Activated effector memory CD4-positive, alpha-beta T cell treated with Interleukin-2 at 50 U/mL for 16 hours (primary cell): Measurements from ENCODE around the gene RRP8.

Source experiments
- DNase-seq: peaks from one replicate; pipeline ENCODE4 v3.0.0-alpha.2; 2020

Gene RRP8

GRCh38 chr11:6599449-6599848, 4.0 kb downstream of the RRP8 start:
- no peak for DNase-seq

DNA sequence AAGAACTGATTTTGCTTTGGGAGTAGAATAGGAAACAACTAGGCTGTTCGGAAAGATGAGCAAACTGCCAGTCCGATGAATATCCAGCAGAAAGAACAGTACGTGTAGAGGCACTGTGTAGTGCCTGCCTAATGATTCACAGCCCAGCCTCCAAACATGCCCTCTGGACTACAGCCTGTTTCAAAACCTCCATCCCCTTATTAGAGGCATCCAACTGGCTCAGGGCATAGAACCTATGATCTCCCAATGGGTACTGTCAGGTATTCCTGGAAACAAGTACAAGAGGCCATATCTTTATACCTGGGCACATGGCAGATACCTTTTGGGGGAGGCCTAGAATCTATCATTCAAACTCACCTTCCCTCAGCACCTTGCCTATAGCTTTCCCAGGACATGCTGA, 4.9 kb downstream of the RRP8 start:
- DNase-seq, result no peak

DNA sequence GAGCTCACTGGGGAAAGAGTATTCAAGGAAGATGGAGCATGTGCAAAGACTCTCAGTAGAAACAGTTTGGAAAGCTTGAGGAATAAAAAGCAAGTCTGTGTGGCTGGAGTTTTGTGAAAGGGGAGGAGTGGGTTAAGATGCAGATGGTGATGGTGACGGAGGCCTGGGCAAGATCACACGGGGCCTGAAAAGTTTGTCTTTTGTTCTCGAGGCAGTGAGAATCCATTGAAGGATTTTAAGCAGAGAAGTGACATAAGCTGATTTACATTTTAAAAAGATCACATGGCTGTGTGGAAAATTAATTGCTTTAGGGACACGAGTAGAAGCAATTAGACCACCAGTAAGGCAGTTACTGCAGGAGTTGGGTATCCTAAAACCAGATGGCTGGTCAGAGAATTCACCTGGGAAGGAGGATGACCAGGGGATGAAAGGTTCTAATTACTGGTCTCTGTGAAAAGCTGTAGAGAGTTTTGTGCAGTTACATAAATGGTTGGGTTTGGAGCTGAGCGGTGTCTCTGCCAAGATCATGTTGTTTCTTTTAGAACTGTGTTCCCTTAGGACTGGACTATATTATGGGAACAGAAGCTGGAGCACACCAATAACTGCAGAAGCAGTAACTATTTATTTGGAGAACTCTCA, 7.1 kb downstream of the RRP8 start:
- DNase-seq, result no peak

- DNase-seq, result no peak
Measured at GRCh38 chr11:6594142-6594768, 9.2 kb downstream of the RRP8 start.

DNA sequence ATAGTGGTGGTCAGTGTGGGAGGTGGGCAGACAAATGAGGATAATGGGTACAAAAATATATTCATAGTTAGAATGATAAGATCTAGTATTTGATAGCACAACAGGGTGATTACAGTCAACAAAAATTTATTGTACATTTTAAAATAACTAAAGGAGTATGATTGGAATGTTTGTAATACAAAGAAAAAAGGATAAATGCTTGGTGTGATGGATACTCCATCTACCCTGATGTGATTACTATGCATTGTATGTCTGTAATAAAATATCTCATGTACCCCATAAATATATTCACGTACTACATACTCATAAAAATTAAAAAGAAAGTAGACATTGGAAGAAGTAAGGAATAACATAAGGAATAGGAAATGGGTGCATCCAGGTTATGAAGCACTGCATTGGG, 15.4 kb downstream of the RRP8 start:
- no peak for DNase-seq

- DNase-seq, result no peak
Measured at GRCh38 chr11:6587360-6587953, 16.0 kb downstream of the RRP8 start.

GRCh38 chr11:6586434-6587359, 16.7 kb downstream of the RRP8 start:
- DNase-seq, result no peak

DNA sequence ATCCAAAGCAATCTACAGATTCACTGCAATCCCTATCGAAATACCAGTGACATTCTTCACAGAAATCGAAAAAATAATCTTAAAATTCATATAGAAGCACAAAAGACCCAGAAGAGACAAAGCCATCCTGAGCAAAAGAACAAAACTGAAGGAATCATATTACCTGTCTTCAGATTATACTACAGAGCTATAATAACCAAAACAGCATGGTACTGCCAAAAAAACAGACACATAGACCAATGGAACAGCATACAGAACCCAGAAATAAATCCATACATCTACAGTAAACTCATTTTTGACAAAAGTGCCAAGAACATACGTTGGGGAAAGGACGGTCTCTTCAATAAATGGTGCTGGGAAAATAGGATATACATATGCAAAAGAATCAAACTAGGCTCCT, 18.9 kb downstream of the RRP8 start:
- no peak for DNase-seq

- DNase-seq, result no peak
Measured at GRCh38 chr11:6583584-6583983, 19.8 kb downstream of the RRP8 start.

DNA sequence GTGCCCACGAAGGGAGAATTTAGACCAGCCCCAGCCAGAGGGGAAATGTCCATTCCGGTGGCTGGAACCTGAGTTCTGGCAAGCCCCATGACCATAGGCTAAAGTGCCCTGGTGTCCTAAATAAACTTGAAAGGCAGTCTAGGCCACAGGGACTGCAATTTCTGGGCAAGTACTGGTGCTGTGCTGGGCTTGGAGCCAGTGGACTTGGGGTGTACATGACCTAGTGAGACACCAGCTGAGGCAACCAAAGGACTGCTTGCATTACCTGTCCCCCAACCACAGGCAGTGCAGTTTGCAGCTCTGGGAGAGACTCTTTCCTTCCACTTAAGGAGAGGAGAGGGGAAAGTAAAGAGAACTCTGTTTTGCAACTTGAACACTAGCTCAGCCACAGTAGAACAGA, 23.7 kb downstream of the RRP8 start:
- DNase-seq, result no peak

DNA sequence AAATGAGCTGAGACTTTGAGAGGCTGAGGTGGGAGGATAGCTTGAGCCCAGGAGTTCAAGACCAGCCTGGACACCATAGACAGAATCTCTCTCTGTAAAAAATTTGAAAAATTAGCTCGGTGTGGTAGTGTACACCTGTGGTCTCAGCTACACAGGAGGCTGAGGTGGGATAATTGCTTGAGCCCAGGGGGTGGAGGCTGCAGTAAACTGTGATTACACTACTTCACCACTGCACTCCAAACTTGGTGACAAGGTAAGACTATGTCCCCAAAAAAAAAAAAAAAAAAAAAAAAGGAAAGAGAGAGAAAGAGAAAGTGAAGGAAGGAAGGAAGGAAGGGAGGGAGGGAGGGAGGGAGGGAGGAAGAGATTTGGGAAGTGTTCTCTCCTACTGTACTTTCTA, 25.3 kb downstream of the RRP8 start:
- no peak for DNase-seq

GRCh38 chr11:6576471-6577373, 26.7 kb downstream of the RRP8 start:
- DNase-seq, result no peak

DNA sequence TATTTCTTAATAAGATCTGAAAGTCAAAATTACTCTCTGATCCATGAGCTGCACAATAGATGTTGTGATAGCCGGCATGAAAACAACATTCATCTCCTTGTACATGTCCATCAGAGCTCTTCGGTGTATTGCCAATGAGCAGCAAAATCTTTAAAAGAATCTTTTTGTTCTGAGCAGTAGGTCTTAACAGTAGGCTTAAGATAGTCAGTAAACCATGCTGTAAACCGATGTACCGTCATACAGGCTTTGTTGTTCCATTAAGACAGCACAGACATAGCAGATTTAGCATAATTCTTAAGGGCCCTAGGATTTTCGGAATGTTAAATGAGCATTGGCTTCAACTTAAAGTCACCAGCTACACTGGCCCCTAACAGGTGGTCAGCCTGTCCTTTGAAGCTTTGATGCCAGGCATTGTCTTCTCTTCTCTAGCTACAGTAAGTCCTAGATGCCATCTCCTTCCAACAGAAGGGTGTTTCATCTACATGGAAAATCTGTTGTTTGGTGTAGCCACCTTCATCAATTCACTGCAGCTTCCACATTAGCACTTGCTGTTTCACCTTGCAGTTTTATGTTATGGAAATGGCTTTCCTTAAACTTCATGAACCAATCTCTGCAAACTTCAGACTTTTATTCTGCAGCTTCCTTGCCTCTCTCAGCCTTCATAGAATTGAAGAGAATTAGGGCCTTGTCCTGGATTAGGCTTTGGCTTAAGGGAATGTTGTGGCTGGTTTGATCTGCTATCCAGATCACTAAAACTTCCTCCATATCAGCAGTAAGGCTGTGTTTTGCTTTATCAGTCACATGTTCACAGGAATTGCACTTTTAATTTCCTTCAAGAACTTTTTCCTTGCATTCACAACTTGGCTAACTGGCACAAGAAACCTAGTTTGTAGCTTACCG, 28.4 kb downstream of the RRP8 start:
- no peak for DNase-seq

DNA sequence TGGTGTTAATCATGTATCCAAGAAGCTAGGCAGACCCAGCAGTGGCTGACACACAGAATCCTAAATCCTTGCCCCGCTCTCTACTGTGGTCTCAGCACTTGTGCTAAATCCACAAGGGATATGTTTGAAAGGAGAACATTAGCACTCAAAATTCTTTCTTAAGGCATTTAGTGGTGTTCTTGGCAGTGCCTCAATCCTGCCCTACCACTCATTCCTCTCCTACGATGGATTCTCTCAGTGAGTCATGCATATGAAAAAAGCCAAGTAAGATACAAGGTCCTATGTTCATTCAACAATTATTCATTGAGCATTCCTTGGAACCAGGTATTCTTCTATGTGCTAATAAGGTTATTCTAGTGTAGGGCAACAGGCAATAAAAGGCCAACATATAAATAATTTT, 31.2 kb downstream of the RRP8 start:
- no peak for DNase-seq

GRCh38 chr11:6571434-6572008, 31.9 kb downstream of the RRP8 start:
- no peak for DNase-seq

GRCh38 chr11:6570691-6571427, 32.6 kb downstream of the RRP8 start:
- DNase-seq, result no peak

- DNase-seq, result no peak
Measured at GRCh38 chr11:6569706-6570105, 33.7 kb downstream of the RRP8 start.

- no peak for DNase-seq
Measured at GRCh38 chr11:6568191-6568918, 35.1 kb downstream of the RRP8 start.

GRCh38 chr11:6567371-6567745, 36.1 kb downstream of the RRP8 start:
- DNase-seq, result no peak
